ENCODE measurements around the gene TENT5C.

TENT5C gene

GRCh38 chr1:117635805-117636204, 30.0 kb downstream of the TENT5C start:
- Histone ChIP-seq H3K9me3 (ENCODE audit: control insufficient read depth, insufficient read depth, low read depth, low read length) (no peaks in the 10 kb centered on the region), H3K36me3 (ENCODE audit: control insufficient read depth in 2 of 2, insufficient read depth in 1 of 2, low read length in 2 of 2) (no peaks in the 10 kb centered on the region), H3K27ac (ENCODE audit: extremely low read depth, low read depth, low read length) (no peak overlapping the region), H3K4me1 (ENCODE audit: control insufficient read depth, insufficient read depth, low read length) (0 out of 2 replicates have a peak, but pooled peaks cover 3% of the 10 kb centered on the region), H3K4me3 (ENCODE audit: low read depth, low read length) (no peak overlapping the region)
- no peak for TF ChIP-seq ZNF660 (tag by site-specific recombination; IDR thresholded peaks at IDR 0.05)
- TF ChIP-seq OVOL3 (tag by site-specific recombination; IDR thresholded peaks at IDR 0.05), result no peak
- TF ChIP-seq, protein P1, sequence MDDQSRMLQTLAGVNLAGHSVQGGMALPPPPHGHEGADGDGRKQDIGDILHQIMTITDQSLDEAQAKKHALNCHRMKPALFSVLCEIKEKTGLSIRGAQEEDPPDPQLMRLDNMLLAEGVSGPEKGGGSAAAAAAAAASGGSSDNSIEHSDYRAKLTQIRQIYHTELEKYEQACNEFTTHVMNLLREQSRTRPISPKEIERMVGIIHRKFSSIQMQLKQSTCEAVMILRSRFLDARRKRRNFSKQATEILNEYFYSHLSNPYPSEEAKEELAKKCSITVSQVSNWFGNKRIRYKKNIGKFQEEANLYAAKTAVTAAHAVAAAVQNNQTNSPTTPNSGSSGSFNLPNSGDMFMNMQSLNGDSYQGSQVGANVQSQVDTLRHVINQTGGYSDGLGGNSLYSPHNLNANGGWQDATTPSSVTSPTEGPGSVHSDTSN (CRISPR knock-in tag; IDR thresholded peaks at IDR 0.05), result no peak
- no peak for TF ChIP-seq ZNF214 (tag by site-specific recombination; IDR thresholded peaks at IDR 0.05; ENCODE audit: borderline replicate concordance)
- no peak for TF ChIP-seq ZNF266 (tag by site-specific recombination; IDR thresholded peaks at IDR 0.05; ENCODE audit: low read depth)
- TF ChIP-seq ZFP69B (tag by site-specific recombination; IDR thresholded peaks at IDR 0.05), result no peak
- TF ChIP-seq ZNF830 (tag by site-specific recombination; IDR thresholded peaks at IDR 0.05; ENCODE audit: low read depth), result no peak
- no peak for TF ChIP-seq YY2 (tag by site-specific recombination; IDR thresholded peaks at IDR 0.05)
- no peak for TF ChIP-seq ZNF350 (tag by site-specific recombination; IDR thresholded peaks at IDR 0.05)
- POLR2A ChIA-PET, result no interaction called here
- CTCF ChIA-PET, result interaction anchor here (0.6 kb wide), 1 partner anchor 15 kb away, joined by 3 read pairs; no protein-coding TSS in a partner anchor

DNA sequence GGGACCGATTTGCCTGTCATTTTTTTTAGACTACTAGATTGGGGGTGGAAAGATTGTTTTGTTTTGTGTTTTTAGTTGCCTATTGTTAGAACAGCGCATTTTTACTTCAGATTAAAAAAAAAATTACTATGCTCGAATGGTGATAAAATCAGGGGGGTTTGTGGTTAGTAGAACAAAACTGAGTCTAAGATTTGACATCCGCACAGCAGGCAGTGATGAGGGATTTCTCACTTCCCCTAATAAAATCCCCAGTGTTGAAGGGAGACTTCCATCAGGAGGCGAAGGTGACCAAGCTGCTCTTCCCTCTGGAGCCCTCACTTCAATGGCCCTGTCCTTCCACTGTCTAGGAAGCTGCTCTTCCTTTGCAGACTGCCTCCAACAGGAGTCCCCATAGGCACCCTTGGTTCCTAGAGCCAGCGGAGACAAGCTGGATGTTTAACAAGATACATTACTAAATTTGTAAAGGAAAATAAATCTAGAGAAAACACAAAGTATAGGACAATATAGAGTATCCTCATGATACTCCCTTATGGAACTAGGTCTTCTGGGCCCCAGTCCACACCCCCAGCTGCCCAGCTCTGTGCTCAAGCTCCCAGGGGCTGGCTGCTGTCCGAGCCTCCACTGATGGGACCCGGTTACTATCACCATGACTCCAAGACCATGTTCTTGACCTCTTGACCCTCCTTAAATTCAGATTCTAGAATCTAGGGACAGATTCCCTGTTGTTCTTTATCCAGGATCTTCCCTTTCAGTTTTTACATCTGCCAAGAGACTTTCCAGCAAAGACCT, 31.0 kb downstream of the TENT5C start:
- TF ChIP-seq, protein P2, sequence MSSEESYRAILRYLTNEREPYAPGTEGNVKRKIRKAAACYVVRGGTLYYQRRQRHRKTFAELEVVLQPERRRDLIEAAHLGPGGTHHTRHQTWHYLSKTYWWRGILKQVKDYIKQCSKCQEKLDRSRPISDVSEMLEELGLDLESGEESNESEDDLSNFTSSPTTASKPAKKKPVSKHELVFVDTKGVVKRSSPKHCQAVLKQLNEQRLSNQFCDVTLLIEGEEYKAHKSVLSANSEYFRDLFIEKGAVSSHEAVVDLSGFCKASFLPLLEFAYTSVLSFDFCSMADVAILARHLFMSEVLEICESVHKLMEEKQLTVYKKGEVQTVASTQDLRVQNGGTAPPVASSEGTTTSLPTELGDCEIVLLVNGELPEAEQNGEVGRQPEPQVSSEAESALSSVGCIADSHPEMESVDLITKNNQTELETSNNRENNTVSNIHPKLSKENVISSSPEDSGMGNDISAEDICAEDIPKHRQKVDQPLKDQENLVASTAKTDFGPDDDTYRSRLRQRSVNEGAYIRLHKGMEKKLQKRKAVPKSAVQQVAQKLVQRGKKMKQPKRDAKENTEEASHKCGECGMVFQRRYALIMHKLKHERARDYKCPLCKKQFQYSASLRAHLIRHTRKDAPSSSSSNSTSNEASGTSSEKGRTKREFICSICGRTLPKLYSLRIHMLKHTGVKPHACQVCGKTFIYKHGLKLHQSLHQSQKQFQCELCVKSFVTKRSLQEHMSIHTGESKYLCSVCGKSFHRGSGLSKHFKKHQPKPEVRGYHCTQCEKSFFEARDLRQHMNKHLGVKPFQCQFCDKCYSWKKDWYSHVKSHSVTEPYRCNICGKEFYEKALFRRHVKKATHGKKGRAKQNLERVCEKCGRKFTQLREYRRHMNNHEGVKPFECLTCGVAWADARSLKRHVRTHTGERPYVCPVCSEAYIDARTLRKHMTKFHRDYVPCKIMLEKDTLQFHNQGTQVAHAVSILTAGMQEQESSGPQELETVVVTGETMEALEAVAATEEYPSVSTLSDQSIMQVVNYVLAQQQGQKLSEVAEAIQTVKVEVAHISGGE (tag by site-specific recombination; conservative IDR thresholded peaks at IDR 0.05; ENCODE audit: low read depth), result no peak
- TF ChIP-seq KLF7 (tag by site-specific recombination; IDR thresholded peaks at IDR 0.05; ENCODE audit: borderline replicate concordance) (no peak), PRDM1 (tag by site-specific recombination; IDR thresholded peaks at IDR 0.05) (no peak), EGR2 (tag by site-specific recombination; IDR thresholded peaks at IDR 0.05; ENCODE audit: low read depth) (no peak), ZNF521 (tag by site-specific recombination; IDR thresholded peaks at IDR 0.05) (no peak), YY1 (tag by site-specific recombination; IDR thresholded peaks at IDR 0.05) (no peak), ZBTB20 (tag by site-specific recombination; IDR thresholded peaks at IDR 0.05) (no peak), ZFP37 (tag by site-specific recombination; IDR thresholded peaks at IDR 0.05) (no peak), ZSCAN23 (tag by site-specific recombination; IDR thresholded peaks at IDR 0.05) (no peak), ZNF184 (tag by site-specific recombination; IDR thresholded peaks at IDR 0.05) (no peak), ZNF335 (tag by site-specific recombination; conservative IDR thresholded peaks at IDR 0.05) (no peak)
- TF ChIP-seq, protein P3, sequence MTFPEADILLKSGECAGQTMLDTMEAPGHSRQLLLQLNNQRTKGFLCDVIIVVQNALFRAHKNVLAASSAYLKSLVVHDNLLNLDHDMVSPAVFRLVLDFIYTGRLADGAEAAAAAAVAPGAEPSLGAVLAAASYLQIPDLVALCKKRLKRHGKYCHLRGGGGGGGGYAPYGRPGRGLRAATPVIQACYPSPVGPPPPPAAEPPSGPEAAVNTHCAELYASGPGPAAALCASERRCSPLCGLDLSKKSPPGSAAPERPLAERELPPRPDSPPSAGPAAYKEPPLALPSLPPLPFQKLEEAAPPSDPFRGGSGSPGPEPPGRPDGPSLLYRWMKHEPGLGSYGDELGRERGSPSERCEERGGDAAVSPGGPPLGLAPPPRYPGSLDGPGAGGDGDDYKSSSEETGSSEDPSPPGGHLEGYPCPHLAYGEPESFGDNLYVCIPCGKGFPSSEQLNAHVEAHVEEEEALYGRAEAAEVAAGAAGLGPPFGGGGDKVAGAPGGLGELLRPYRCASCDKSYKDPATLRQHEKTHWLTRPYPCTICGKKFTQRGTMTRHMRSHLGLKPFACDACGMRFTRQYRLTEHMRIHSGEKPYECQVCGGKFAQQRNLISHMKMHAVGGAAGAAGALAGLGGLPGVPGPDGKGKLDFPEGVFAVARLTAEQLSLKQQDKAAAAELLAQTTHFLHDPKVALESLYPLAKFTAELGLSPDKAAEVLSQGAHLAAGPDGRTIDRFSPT (tag by site-specific recombination; IDR thresholded peaks at IDR 0.05), result no peak
- Histone ChIP-seq H3K4me3 (ENCODE audit: low read depth, low read length) (no peak overlapping the region), H3K9me3 (ENCODE audit: control insufficient read depth, insufficient read depth, low read depth, low read length) (no peaks in the 10 kb centered on the region), H3K27ac (ENCODE audit: extremely low read depth, low read depth, low read length) (no peak overlapping the region), H3K4me1 (ENCODE audit: control insufficient read depth, insufficient read depth, low read length) (0 out of 2 replicates have a peak, but pooled peaks cover 3% of the 10 kb centered on the region), H3K36me3 (ENCODE audit: control insufficient read depth in 2 of 2, insufficient read depth in 1 of 2, low read length in 2 of 2) (no peaks in the 10 kb centered on the region)
- ChIA-PET POLR2A (no interaction called here), CTCF (interaction anchor here (0.7 to 0.8 kb wide), 2 partner anchors 9 to 14 kb away, joined by 3 to 5 read pairs; no protein-coding TSS in a partner anchor)

Measured in HEK293 (cell line).